Mucosa of rectum (tissue), 2 donors: ENCODE measurements around the gene OR10G3.
"Not testable (repeated sequence)": the region's sequence is repeated elsewhere in the genome, so short reads cannot be mapped to it uniquely, and the experiment has no call there.

Source experiments
- H3K27ac ChIP-seq, 2 donors: one replicate each; pipeline ENCODE4 v1.7.0; 2013; ENCODE audit warnings: inconsistent platforms in 2 of 2, low read depth in 2 of 2, low read length in 2 of 2
- H3K27me3 ChIP-seq, 2 donors: one replicate each; pipeline ENCODE4 v1.7.0; 2013; ENCODE audit warnings: low read length in 2 of 2; ENCODE audit not compliant: control insufficient read depth in 2 of 2, insufficient read depth in 2 of 2
- H3K36me3 ChIP-seq, 2 donors: one replicate each; pipeline ENCODE4 v1.7.0; 2013; ENCODE audit warnings: low read length in 2 of 2; ENCODE audit not compliant: control insufficient read depth in 2 of 2, insufficient read depth in 2 of 2
- H3K4me1 ChIP-seq, 2 donors: one replicate each; pipeline ENCODE4 v1.7.0; 2013; ENCODE audit warnings: low read length in 2 of 2, mild to moderate bottlenecking in 1 of 2; ENCODE audit not compliant: control insufficient read depth in 2 of 2, insufficient read depth in 2 of 2
- H3K4me3 ChIP-seq, 2 donors: one replicate each; pipeline ENCODE4 v1.7.0; 2013; ENCODE audit warnings: low read length in 2 of 2
- H3K9ac ChIP-seq, 2 donors: one replicate each; pipeline ENCODE4 v1.7.0; 2013; ENCODE audit warnings: low read length in 2 of 2, low read depth in 1 of 2, mild to moderate bottlenecking in 1 of 2
- H3K9me3 ChIP-seq, 2 donors: one replicate each; pipeline ENCODE4 v1.7.0; 2013; ENCODE audit warnings: low read length in 2 of 2; ENCODE audit not compliant: control insufficient read depth in 2 of 2
- donor health status: healthy.
- donor health status: Normal muscosa, but diverticular disease.

Gene OR10G3

DNA sequence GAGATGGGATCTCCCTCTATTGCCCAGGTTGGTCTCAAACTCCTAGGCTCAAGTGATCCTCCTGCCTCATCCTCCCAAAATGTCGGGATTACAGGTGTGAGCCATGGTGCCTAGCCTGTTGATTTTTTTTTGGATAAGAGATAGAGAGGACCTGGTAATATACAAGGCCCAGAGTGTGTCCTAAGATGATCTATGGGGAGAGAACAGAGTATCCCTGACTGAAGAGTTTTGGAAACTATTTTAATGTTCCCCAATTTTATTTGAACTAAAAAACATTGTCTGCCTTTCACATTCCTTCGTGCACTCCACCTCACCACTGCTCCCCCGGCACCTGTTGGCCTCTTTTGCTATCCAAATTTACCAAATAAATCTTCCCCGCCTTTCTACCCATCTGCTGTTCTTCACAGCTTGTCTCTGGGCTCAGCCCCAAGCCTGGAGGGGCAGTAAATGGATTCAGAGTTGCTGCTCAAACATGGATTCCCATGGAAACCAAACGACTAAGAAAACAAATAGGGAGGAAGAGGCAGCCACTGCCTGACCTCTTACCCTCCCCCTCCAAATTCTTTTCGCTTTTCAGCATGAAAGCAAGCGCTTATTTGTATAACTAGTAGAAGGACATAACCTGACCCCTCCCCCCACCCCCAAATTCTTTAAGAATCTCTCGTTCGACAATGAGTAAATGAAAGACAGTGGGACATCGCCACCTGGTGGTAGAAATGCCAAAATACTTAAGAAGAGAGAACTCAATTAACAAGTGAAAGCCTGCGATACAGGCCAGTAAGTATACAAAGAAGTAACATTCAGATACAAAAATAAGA is 22.6 kb downstream of the OR10G3 start:
- peak overlapping the region; percentile 28 to 72 for H3K4me3 ChIP-seq
- no peaks in the 10 kb centered on the region for H3K36me3 ChIP-seq
- H3K9ac ChIP-seq, result no peak overlapping the region
- no peaks in the 10 kb centered on the region for H3K27me3 ChIP-seq
- H3K9me3 ChIP-seq, result no peaks in the 10 kb centered on the region
- H3K27ac ChIP-seq, result peak overlapping the region in 1 of 2 donors; percentile 32
- H3K4me1 ChIP-seq, result peaks cover 4 to 5% of the 10 kb centered on the region in 2 donors

GRCh38 chr14:21556378-21557083 is 23.3 kb downstream of the OR10G3 start:
- Histone ChIP-seq H3K27ac (no peak overlapping the region), H3K9me3 (no peaks in the 10 kb centered on the region), H3K36me3 (no peaks in the 10 kb centered on the region), H3K4me3 (no peak overlapping the region), H3K4me1 (peaks cover 4 to 5% of the 10 kb centered on the region in 2 donors), H3K9ac (no peak overlapping the region), H3K27me3 (no peaks in the 10 kb centered on the region)

DNA sequence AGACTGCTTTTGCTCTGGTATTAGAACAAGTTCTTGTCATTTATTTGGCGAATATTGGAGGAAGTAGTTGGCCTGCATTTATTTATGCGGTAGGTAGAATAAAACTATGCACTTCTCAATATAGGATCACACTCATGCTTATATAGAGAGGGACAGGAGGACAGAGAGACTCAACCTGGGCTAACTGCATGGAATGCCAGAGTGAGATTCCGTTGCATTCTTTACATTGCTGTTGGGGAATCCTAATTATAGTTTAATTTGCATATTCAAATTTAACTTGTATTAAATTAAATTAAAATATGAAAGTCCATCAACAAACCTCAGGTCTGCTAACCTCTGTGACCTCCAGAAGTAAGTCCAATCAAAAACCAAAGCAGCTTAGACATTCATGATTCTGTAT is 26.6 kb downstream of the OR10G3 start:
- Histone ChIP-seq H3K36me3 (no peaks in the 10 kb centered on the region), H3K9ac (no peak overlapping the region), H3K9me3 (no peaks in the 10 kb centered on the region), H3K27ac (no peak overlapping the region), H3K27me3 (no peaks in the 10 kb centered on the region), H3K4me1 (peaks cover 4 to 5% of the 10 kb centered on the region in 2 donors), H3K4me3 (no peak overlapping the region)

DNA sequence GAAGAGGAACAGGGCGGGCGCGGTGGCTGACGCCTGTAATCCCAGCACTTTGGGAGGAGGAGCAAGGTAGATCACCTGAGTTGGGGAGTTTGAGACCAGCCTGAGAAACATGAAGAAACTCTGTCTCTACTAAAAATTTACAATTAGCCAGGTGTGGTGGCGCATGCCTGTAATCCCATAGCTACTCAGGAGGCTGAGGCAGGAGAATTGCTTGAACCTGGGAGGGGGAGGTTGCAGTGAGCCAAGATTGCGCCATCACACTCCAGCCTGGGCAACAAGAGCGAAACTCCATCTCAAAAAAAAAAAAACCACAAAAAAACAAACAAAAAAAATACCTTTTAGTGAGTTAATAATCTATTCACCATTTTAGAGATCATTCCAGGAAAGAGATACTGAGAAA is 35.3 kb downstream of the OR10G3 start:
- not testable (repeated sequence) for H3K9ac ChIP-seq, H3K36me3 ChIP-seq, H3K4me3 ChIP-seq, H3K4me1 ChIP-seq, H3K27ac ChIP-seq, H3K27me3 ChIP-seq, H3K9me3 ChIP-seq

DNA sequence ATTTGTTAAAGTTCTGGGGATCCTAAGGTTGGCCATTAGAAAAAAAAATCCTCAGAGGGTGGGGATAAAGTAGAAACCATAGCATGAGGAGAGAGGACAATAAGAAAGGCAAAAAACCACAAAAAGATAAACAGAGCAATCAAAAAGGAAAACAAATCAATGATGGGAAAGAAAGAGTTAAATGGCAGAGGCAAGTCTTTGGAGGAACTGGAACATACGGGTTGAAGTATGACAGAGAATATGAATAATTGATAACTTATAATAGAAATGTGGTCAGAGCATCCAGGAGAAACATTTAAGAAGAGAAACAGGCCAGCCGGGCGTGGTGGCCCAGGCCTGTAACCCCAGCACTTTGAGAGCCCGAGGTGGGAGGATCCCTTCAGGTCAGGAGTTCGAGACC is 35.9 kb downstream of the OR10G3 start:
- Histone ChIP-seq H3K27me3 (peaks cover 0 to 6% of the 10 kb centered on the region in 2 donors), H3K9me3 (no peaks in the 10 kb centered on the region), H3K9ac (no peak overlapping the region), H3K4me1 (no peaks in the 10 kb centered on the region), H3K36me3 (no peaks in the 10 kb centered on the region), H3K27ac (no peak overlapping the region), H3K4me3 (no peak overlapping the region)

DNA sequence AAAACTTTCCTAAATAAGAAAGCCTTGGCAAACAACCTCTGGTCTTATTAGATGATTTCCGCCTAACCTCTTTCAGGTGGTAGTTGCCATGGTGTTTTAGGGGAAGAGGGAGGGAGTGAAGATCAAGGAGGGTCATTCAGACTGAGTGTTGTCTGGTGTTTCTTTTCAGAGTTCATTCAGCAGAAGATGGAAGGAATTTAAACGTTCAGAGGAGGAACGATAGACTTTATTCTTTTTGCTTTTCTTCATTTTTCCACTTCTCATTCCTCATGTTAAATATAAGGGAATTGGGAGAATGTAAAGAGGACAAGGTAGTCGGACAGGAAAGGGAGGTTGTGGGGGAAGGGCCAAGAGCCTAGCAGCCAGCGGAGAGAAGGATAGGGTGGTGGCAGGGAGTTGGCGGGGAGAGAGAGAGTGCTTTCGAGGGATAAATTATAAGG is 36.3 kb downstream of the OR10G3 start:
- Histone ChIP-seq H3K36me3 (no peaks in the 10 kb centered on the region), H3K9me3 (no peaks in the 10 kb centered on the region), H3K4me1 (no peaks in the 10 kb centered on the region), H3K4me3 (no peak overlapping the region), H3K27ac (no peak overlapping the region), H3K9ac (no peak overlapping the region), H3K27me3 (peaks cover 0 to 7% of the 10 kb centered on the region in 2 donors)

DNA sequence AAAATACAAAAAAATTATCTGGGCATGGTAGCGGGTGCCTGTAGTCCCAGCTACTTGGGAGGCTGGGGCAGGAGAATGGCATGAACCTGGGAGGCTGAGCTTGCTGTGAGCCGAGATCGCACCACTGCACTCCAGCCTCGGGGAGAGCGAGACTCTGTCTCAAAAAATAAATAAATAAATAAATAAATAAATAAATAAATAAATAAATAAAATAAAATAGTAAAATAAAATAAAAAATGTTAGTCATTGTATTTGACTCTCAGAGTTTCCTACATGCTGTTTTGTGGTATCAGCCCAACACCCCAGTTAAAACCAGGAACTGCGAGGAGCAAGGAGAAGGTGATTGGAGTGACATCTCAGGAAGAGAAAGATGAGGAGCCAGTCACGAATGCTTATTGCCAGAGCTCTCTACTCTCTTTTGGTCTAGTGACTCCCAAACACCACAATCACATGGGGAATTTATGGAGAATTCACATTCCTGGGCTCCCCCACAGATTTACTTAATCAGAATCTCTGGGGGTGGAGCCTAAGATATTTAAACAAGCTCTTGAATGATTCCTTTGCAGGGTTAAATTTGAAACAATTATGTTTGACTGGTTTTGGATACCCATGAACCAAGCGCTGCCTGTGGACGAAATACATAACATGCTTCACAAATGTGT is 38.3 kb downstream of the OR10G3 start:
- Histone ChIP-seq H3K9me3 (no peaks in the 10 kb centered on the region), H3K9ac (no peak overlapping the region), H3K27me3 (peaks cover 7 to 15% of the 10 kb centered on the region in 2 donors), H3K36me3 (no peaks in the 10 kb centered on the region), H3K4me1 (no peaks in the 10 kb centered on the region), H3K4me3 (no peak overlapping the region), H3K27ac (no peak overlapping the region)

DNA sequence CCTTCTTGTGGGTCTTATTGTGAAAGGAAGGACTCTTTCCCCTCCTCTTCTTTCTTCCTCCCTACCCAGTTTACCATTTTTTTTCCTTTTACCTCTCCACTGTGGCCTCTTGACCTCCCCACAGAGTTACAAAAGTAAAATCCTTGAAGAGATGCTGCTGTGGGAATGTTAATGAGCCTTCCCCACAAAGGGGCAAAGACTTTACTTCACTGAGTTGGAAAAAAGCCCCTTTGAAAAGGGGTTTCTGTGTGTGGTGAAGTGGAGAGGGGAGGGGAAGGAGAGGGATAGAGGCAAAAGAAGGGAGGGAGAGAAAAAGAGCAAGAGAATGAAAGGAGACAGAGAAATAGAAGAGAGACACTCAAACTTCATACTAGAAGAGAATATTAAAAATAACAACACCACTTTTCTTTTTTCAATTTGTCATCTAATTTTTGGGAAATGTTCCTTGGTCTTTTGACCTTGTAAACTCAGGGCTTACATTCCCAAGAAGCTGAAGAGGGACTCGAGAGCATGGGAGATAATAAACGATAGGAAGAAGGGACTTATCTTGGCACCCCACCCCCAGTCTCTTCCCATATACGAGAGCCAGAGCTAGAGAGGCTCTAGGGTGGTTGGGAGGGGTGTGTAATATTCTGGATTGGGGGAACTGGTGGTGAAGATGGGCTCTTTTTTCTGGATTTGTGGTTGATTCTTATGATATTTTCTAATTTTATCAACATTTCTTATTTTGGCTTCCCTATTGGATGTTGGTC is 40.5 kb downstream of the OR10G3 start:
- H3K4me3 ChIP-seq, result no peak overlapping the region
- no peak overlapping the region for H3K27ac ChIP-seq
- H3K27me3 ChIP-seq, result peaks cover 16 to 24% of the 10 kb centered on the region in 2 donors
- no peaks in the 10 kb centered on the region for H3K9me3 ChIP-seq
- H3K9ac ChIP-seq, result no peak overlapping the region
- H3K36me3 ChIP-seq, result no peaks in the 10 kb centered on the region
- no peaks in the 10 kb centered on the region for H3K4me1 ChIP-seq

DNA sequence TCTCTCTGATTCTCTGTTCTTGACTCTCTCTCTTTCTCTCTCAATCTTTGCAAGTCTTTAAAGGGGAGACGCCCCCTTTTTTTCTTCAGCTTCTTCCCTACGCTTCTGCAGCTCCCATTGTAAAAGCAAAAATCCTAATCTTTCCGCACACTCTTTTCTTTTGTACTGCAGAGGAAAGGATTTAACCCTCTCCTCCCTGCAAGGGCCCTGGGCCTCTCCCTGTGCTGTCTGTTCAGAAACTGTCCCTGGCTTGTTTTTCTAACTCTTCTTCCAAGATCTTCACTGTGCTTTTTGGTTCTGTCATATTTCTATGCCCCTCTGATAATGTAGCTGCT is 42.8 kb downstream of the OR10G3 start:
- Histone ChIP-seq H3K4me3 (peak overlapping the region; percentile 40 to 60), H3K27ac (no peak overlapping the region), H3K27me3 (peaks cover 20 to 27% of the 10 kb centered on the region in 2 donors), H3K9me3 (no peaks in the 10 kb centered on the region), H3K4me1 (no peaks in the 10 kb centered on the region), H3K36me3 (no peaks in the 10 kb centered on the region), H3K9ac (no peak overlapping the region)
